H1 (cell line): ENCODE results near the gene MSI2. TPM values are rescaled to one million over a fixed set of nuclear protein-coding genes. Genes with fewer than 3 reads are reported as not detected.

ENCODE experiments used
- CBX5 ChIP-seq: fragments of 300-800, 300-1000 bp; sonication (generic); IDR thresholded peaks from 2 replicates; pipeline ENCODE4 v1.7.1; 2016; ENCODE audit warnings: antibody characterized with exemption, low read length, low read depth
- CREB1 ChIP-seq: IDR thresholded peaks from 2 replicates; pipeline ENCODE4 v1.6.1; 2012; ENCODE audit warnings: inconsistent platforms
- KDM5A ChIP-seq: fragments of 200-600 bp; IDR thresholded peaks from 2 replicates; pipeline ENCODE4 v1.7.1; 2012; ENCODE audit warnings: mild to moderate bottlenecking, low read length, inconsistent platforms, mixed read lengths
- PHF8 ChIP-seq: fragments of 200-600 bp; sonication (generic); conservative IDR thresholded peaks from 2 replicates; pipeline ENCODE4 v1.7.1; 2012; ENCODE audit warnings: low read depth, mild to moderate bottlenecking, inconsistent platforms, low read length, moderate library complexity
- POLR2AphosphoS5 ChIP-seq: IDR thresholded peaks from 2 replicates; pipeline ENCODE4 v1.6.1; 2011; ENCODE audit warnings: low read depth, low read length
- RXRA ChIP-seq: IDR thresholded peaks from 2 replicates; pipeline ENCODE4 v1.6.1; 2011; ENCODE audit warnings: low read depth, mild to moderate bottlenecking, low read length, moderate library complexity; ENCODE audit not compliant: insufficient read depth
- SP1 ChIP-seq: IDR thresholded peaks from 2 replicates; pipeline ENCODE4 v1.6.1; 2011; ENCODE audit warnings: low read depth, low read length
- SP2 ChIP-seq: IDR thresholded peaks from 2 replicates; pipeline ENCODE4 v1.6.1; 2012; ENCODE audit warnings: mild to moderate bottlenecking, low read length, inconsistent platforms
- TAF1 ChIP-seq: IDR thresholded peaks from 2 replicates; pipeline ENCODE4 v1.6.1; 2011; ENCODE audit warnings: mild to moderate bottlenecking, low read depth, low read length
- polyA plus RNA-seq, 7 experiments: library from polyadenylated mRNA; depleted of rRNA in 3 of 7; stranded (reverse) in 5 of 7; unstranded in 2 of 7; fragments of >200 nt in 5 of 7; fragments of 200-250 nt in 2 of 7; gene quantifications; 1 replicate in 5 of 7; 2 replicates in 1 of 7; 4 replicates in 1 of 7; pipeline versions ENCODE4 v1.2.1 to v1.2.3, GENCODE V29; 2011 to 2013; ENCODE audit warnings: missing spikeins in 2 of 7, mixed read lengths in 2 of 7
- total RNA-seq: library from RNA; stranded (reverse); fragmentation: NEBNext Ultra II Directional; extraction: Animal tissue kit (Norgen Biotek cat#: 25700); gene quantifications from 2 replicates; pipeline ENCODE4 v1.2.1, GENCODE V29; 2021
- TF ChIP-seq, protein P1 (sequence below): IDR thresholded peaks from 2 replicates; pipeline ENCODE4 v1.6.1; 2012; ENCODE audit warnings: inconsistent platforms
- TF ChIP-seq, protein P2 (sequence below), 3 experiments: IDR thresholded peaks; 1 replicate in 2 of 3; 2 replicates in 1 of 3; pipeline versions ENCODE4 v1.5.1 to v1.6.1; 2011; ENCODE audit warnings: low read length in 3 of 3, mild to moderate bottlenecking in 3 of 3, inconsistent platforms in 2 of 3, low read depth in 1 of 3, moderate library complexity in 1 of 3; ENCODE audit not compliant: insufficient read depth in 1 of 3; ENCODE audit errors: control extremely low read depth in 1 of 3

Gene MSI2
- total and polyA plus RNA-seq, 2 of the 8 experiments (the other 6 are each of a cell fraction or from before 2014, with no cell fraction given) = 36.7 to 80.6 TPM

DNA sequence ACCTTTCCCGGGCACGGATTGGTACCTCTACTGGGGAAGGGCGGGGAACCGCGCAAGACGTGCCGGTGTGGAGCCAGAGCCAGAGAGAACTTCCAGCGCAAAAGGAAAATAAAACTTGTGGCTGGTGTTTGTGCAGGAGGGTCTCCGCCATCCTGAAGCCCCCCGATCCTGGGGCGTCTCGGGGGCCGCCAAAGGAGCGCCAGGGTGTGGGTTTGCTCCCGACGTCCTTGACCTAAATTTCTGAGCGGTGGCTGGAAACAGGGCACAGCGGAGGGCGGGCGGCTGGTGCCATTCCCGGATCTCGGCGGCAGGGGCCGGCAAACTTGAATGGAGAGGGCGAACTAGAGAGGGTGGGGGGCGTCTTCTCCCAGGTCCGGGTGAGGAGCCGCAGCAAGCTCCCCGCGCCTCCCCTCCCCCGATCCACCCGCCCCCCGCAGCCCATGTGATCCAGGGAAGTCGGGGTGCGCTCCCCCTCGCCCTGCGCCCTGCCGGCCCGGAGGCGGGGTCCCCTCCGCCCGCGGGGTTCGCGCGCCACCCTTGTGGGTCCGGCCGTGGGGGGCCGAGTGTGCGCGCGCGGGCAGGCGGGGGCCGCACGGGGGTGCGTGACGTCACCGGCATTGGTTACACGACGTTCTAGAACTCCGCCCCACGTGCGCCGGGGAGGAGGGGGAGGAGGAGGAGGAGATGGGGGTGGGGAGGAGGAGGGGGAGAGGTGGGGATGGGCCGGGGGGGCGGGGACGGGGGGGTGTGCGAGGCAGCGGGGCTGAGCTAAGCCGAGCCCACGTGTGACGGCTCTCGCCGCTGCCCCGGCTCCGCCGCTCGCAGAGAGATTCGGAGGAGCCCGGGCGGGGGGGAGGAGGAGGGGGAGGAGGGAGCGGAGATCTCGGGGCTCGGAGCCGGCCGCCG, at the start of gene MSI2 (continued):
- no peak for TF ChIP-seq SP1
- no peak for TF ChIP-seq SP2
- 0 out of 2 replicates have a peak, but pooled peaks have one; percentile 16 for TF ChIP-seq TAF1
- no peak for TF ChIP-seq POLR2AphosphoS5
- TF ChIP-seq PHF8 = peak; percentile 29; the same call in 1 of the 2 replicates
- TF ChIP-seq CBX5 = no peak
- no peak for TF ChIP-seq RXRA
- peak; percentile 89 for TF ChIP-seq CREB1
- TF ChIP-seq, protein P1, sequence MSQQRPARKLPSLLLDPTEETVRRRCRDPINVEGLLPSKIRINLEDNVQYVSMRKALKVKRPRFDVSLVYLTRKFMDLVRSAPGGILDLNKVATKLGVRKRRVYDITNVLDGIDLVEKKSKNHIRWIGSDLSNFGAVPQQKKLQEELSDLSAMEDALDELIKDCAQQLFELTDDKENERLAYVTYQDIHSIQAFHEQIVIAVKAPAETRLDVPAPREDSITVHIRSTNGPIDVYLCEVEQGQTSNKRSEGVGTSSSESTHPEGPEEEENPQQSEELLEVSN = no peak
- TF ChIP-seq KDM5A = no peak
- TF ChIP-seq, protein P2, sequence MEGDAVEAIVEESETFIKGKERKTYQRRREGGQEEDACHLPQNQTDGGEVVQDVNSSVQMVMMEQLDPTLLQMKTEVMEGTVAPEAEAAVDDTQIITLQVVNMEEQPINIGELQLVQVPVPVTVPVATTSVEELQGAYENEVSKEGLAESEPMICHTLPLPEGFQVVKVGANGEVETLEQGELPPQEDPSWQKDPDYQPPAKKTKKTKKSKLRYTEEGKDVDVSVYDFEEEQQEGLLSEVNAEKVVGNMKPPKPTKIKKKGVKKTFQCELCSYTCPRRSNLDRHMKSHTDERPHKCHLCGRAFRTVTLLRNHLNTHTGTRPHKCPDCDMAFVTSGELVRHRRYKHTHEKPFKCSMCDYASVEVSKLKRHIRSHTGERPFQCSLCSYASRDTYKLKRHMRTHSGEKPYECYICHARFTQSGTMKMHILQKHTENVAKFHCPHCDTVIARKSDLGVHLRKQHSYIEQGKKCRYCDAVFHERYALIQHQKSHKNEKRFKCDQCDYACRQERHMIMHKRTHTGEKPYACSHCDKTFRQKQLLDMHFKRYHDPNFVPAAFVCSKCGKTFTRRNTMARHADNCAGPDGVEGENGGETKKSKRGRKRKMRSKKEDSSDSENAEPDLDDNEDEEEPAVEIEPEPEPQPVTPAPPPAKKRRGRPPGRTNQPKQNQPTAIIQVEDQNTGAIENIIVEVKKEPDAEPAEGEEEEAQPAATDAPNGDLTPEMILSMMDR (IDR thresholded peaks at IDR 0.05; ENCODE audit: control extremely low read depth in 1 of 3, insufficient read depth in 1 of 3, low read depth in 1 of 3, low read length in 3 of 3) = peak in 1 of 3 experiments; percentile 10; a peak in 1 of 4 replicates
